ENCODE measurements around the gene COA8.

The COA8 gene

DNA sequence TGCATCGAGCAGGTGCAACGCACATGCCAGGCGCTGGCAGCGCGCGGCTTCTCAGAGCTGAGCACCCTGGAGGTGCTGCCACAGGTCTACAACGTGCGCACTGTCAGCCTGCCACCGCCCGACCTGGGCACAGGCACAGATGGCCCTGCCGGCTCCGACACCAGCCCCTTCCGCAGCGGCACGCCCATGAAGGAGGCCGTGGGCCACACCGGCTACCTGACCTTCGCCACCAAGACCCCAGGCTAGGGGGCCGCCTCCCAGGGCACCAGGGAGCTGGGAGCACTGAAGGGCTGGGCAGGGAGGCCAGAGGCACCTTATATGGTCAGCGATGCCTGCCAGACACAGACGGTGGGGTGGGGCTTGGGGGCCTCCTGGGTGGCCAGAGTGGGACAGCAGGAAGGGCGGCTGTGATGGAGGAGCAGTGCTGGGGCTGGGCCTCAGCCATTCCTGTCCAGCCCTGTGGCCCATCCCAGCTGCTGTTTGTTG is 28.1 kb upstream of the COA8 start:
- H3K27ac ChIP-seq: no peak overlapping the region
- no peak overlapping the region for H3K4me3 ChIP-seq

DNA sequence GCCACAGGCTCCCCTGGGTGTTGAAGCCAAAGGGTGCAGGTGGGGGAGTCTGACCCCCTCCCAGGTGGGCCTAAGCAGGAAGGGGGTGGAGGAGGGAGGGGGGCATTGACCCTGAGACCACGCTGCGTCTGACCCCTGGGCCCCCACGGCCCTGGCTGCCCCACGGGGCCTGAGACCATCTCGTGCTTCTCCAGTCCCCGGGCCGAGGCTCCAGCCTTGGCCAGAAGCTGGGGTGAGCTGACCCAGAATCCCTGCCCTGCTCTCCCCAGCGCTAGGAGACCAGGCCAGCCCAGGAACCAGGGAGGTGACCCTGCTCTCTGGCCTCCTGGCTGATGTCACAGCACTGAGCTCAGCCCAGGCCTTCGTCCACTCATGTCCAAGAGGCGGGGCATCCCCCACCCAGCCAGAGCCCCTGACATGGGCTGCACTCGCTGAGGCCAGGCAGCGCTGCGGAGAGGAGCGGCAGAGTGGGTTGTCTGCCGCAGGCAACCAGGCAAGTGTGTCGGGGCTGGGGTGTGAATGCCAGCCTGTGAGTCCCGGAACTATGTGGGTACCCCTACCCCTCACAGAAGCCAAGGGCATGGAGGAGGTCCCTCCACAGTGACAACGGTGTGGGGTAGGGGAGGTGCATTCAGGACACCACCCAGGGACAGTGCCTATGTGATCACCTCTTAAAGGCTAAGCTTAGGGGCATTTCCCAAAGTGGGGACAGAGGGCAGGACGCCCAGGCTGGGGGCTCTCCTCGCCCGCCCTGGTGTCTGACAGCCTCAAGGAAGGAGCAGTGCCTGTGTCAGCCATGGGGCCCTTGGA is 27.5 kb upstream of the COA8 start:
- H3K4me3 ChIP-seq: no peak overlapping the region
- H3K27ac ChIP-seq: no peak overlapping the region

DNA sequence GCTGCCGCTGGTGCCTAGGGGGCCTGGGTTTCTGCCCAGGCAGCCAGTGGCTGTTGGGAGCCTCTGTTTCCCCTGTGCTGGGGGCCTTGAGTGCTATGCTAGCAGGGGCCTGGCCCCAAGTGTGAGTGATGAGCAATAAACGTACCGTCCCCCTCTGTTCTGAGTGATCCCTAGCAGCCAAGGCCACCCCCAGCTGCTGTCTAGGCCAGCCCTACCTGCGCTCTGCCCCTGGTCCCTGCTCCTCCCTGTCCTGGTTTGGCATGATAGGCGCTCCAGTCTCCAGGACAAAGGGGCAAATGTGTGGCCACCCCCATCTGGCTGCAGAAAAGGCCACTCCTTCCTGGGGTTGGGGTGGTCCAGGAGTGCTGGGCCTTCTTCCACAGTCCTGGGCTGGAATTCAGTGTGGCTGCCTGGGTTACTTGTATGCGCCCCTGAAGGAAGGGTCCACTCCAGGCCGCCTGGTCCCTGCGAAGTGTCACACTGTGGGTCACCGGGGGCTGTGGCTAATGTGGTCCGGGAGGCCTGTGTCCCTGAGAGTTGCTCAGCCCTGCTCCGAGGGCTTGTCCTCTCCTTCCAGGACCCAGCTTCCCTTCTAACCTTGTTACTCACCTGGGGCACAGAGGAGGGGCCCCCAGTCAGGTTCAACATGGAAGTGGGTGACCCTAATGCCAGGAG is 26.7 kb upstream of the COA8 start:
- Histone ChIP-seq H3K4me3 (no peak overlapping the region), H3K27ac (peak overlapping the region in 1 of 21 experiments; percentile 6)

GRCh38 chr14:103536693-103537092 is 26.1 kb upstream of the COA8 start:
- no peak overlapping the region for H3K4me3 ChIP-seq

DNA sequence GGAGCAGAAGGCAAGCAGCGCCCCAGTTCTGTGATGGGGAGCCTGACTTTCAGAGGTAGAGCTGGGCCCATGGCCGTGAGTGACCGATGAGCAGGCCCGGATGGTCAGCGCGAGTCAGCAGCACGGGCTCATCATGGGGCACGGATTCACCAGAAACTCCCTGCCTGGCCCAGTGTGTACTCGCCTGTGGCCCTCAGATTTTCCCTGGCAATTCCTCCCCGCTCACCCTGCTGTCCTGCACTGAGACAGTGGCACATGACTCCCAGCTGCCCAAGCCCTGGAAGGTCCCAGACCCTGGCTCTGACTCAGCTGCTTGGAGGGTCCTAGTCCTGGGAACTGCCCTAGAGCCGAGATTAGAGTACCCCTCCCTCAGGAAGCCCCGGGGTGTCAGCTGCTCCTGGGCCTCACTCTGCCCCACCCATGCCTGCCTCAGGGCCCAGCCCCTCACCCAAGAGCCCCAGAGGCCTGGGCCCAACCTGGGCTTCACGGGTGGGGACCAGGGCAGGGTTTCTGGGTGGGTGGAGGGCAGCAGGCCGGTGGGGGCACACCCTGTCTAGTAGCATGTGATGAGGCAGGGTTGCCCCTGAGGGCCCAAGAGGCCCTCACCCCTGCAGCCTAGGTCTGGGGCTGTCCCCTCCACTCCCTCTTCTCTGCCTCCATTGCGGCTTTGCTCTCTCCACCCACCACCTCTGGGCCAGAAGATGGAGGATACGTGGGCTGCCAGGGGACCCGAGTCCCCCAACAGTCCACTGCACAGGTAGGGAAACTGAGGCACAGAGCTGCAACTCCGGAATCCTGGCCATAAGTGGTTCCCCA is 25.4 kb upstream of the COA8 start:
- H3K27ac ChIP-seq: peak overlapping the region in 5 of 21 experiments; percentile 1 to 48 (median 22)
- no peak overlapping the region for H3K4me3 ChIP-seq

More at GRCh38 chr14:103536693-103537092, 26.1 kb upstream of the COA8 start:
- H3K27ac ChIP-seq: peak overlapping the region in 4 of 21 experiments; percentile 1 to 48 (median 14)

DNA sequence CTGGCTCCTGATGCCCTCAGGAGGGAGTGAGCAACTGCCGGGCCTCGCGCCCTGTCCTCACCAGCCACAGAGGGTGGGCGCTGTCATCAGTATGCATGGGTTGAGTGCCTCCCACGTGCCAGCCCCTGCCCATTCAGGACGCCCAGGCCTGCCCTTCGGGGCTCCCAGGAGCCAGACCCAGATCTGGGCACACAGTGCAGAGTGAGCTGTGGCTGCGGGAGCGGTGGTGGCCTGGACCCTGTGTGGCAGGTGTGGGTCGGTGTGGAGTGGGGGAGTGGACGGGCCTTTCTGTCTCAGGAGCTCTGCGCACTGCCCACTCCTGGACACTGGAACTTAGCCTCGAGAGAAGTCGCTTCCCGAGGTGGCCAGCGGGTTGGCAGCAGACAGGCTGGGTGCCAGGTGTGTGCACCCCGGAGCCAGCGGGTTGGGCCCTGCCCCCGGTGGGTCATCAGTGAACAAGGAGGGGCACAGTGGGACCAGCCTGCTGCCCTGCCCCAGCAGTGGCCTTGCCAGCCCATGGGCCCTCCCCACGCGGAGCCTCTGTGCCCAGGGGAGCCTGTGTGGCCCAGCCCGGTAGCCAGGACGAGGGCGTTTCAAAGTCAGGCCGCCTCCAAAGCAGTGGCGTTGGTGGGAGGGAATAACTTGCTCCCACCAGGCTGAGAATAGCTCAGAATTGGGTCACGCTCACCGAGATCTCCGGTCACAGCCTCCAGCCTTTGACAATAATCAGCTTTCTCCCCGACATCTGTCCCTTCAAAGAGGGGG is 24.3 kb upstream of the COA8 start:
- no peak overlapping the region for H3K4me3 ChIP-seq
- H3K27ac ChIP-seq: peak overlapping the region in 4 of 21 experiments; percentile 16 to 50 (median 23)

- H3K27ac ChIP-seq: peak overlapping the region in 3 of 21 experiments; percentile 16 to 28 (median 18)
- H3K4me3 ChIP-seq: no peak overlapping the region
Observed at GRCh38 chr14:103539056-103539825, 23.5 kb upstream of the COA8 start.

GRCh38 chr14:103540821-103541708 is 21.7 kb upstream of the COA8 start:
- Histone ChIP-seq H3K27ac (peak overlapping the region in 18 of 21 experiments; percentile 5 to 83 (median 64)), H3K4me3 (no peak overlapping the region)

DNA sequence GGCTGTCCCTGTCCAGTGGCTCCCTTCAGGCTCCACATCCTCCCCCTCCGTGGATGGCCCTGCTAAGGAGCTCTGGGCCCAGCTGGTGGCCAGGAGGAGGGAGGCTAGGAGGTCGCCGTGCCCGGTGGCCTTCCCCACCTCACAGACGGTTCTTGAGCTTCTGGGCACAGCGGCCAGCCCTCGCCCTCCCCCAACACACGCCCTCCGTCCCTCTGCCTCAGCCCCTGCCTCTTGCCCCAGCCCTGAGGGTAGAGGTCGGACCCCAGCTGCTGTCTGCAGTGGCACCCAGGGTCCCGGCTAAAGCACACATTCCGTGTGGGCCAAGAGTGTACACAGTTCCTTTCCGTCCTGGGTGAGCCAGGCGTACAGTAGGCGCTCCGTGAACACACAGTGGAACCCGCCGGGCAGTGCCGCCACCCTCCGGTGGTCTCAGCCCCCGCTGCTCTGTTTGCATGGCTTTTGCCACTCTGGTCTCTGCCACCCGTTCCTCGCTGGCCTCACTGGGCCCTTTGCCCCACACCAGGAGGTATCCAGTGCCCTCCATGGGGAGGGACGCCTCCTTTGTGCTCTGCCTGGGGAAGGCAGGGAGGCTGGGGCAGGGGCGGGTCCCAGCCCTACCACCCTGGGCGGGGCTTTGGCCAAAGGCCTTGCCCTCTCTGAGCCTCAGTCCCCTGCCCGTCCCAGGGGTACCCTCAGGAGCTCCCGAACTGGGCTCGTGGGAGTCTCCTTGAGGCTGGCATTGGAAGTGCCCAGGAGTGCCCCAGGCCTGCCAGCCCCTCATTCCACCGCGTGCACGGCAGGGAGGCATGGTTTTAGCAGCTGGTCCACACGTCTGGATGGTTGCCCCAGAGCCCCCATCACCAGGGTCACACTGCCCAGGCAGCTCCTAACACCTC is 20.8 kb upstream of the COA8 start:
- Histone ChIP-seq H3K27ac (peak overlapping the region in 15 of 21 experiments; percentile 30 to 83 (median 66)), H3K4me3 (no peak overlapping the region)

GRCh38 chr14:103542605-103543088 is 20.1 kb upstream of the COA8 start:
- Histone ChIP-seq H3K27ac (peak overlapping the region in 9 of 21 experiments; percentile 7 to 83 (median 68)), H3K4me3 (no peak overlapping the region)

DNA sequence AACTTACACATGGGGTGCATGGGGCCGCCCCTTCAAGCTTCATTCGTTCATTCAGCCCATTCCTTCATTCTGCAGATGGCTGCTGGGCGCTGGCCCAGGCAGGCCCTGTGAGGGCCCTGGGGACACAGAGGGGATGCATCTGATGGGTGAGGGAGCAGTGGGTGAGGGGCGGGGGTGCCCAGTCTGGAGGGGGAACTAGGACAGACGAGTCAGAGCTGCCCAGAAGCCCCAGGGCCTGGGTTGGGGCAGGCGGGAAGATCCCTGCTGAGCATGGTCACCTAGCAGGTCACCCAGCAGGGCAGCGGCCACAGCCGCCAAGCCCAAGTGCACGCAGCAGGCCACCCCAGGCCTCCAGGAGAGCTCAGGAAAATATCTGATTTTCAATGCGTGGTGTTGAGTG is 19.6 kb upstream of the COA8 start:
- H3K27ac ChIP-seq: peak overlapping the region in 3 of 21 experiments; percentile 68 to 83 (median 80)
- no peak overlapping the region for H3K4me3 ChIP-seq

DNA sequence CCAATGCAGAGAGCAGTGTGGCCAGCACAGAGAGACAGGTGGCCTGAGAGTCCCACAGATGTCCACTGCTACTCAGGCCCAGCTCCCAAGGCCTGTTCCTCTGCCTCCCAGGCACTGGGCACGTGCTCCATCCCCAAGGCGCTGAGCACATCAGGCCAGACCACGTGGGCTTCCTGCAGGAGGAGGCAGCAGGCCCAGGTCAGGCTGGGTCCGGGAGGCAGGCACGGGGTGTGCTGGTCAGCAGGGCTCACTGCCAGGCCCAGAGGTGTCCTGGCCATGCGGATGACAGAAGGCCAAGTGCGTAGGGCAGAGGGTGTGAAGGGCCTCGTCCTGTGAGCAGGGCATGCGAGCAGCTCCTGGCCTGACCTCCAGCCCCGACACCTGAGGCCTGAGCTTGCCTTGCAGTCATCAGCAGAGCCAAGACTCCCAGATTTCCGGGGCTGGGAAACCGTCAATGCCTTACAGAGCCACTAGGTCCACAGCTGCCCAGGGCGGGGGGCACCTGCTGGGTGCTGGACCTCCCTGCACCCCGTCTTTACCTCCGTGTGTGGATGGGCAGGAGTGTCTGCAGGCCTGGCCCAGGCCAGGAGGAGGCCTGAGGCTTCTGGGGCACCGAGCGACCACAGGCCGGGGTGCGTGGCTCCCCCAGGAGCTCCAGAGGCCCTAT is 18.9 kb upstream of the COA8 start:
- Histone ChIP-seq H3K27ac (peak overlapping the region in 8 of 21 experiments; percentile 1 to 83 (median 49)), H3K4me3 (no peak overlapping the region)

GRCh38 chr14:103544388-103545218 is 18.2 kb upstream of the COA8 start:
- Histone ChIP-seq H3K27ac (peak overlapping the region in 7 of 21 experiments; percentile 24 to 70 (median 51)), H3K4me3 (no peak overlapping the region)

- peak overlapping the region in 3 of 21 experiments; percentile 10 to 65 (median 61) for H3K27ac ChIP-seq
- H3K4me3 ChIP-seq: no peak overlapping the region
Observed at GRCh38 chr14:103545219-103545914, 17.4 kb upstream of the COA8 start.

Measured in skin epidermis (tissue), 12 donors.